Left colon (tissue), 2 donors: Measurements from ENCODE around the gene ZBTB4. TPM values are rescaled to one million over a fixed set of nuclear protein-coding genes. Genes with fewer than 3 reads are reported as not detected.

ENCODE experiments used
- ATAC-seq: fragments of 200-7000 bp; cut with Tn5 transposase; one replicate; pipeline ENCODE4 v1.9.1; 2020; ENCODE audit warnings: mild to moderate bottlenecking, moderate library complexity
- DNase-seq, 2 donors: peaks; one replicate each; pipeline ENCODE4 v3.0.0-alpha.2; 2020
- intact Hi-C, 2 donors: fragments of 100-400 bp; cut with DNase I in 1 of 2; cut with micrococcal nuclease in 1 of 2; formaldehyde crosslinking; loops; one replicate each; pipeline versions ENCODE4 v1.11.2 to v1.14.0; 2022; cut with DNase I, micrococcal nuclease
- long read RNA-seq: library from polyadenylated mRNA; unstranded; transcript quantifications from one replicate; pipeline ENCODE4 v2.0.0, GENCODE V29; 2021
- total RNA-seq, 2 donors: library from RNA; stranded (reverse); fragmentation: NEBNext Ultra II Directional; extraction: Animal tissue kit (Norgen Biotek cat#: 25700); gene quantifications; one replicate each; pipeline ENCODE4 v1.2.1, GENCODE V29; 2021
- donor health status: DM: no; HTN: no; CAD: no.
- donor health status: DM: yes; HTN: yes; CAD: no.

The ZBTB4 gene
- 10 to 100 TPM; 17.5 to 25.0 TPM for total RNA-seq
- long read RNA-seq, partial matches to known transcripts = 0 of 16 reads
- long read RNA-seq, other reads (novel, unspliced or antisense) = 16 of 16 reads

- DNase-seq = peak; percentile 49 to 73
Measured at GRCh38 chr17:7479213-7480088, at the start of gene ZBTB4. Gene ZBTB4, minus strand, starts transcription at chr17:7479631. Its CDS starts 12,830 bp downstream, at chr17:7466801.

GRCh38 chr17:7528842-7529241, 49.4 kb upstream of the ZBTB4 start:
- DNase-seq (no peak), ATAC-seq (no peak)
- intact Hi-C loops = no loop called here

More at GRCh38 chr17:7479213-7480088, at the start of gene ZBTB4:
- intact Hi-C loops = no loop called here
- ATAC-seq = peak; percentile 16

- no peak for DNase-seq
- peak; percentile 42 for ATAC-seq
- intact Hi-C loops = no loop called here
Measured at GRCh38 chr17:7523033-7523432, 43.6 kb upstream of the ZBTB4 start.

GRCh38 chr17:7515911-7516610, 36.6 kb upstream of the ZBTB4 start:
- ATAC-seq (peak; percentile 93), DNase-seq (peak; percentile 67 to 71)
- intact Hi-C loops = loop anchor here in 1 of 2 donors (2.0 kb wide), 1 partner anchor 45 kb away; the partner anchor contains the start of gene SENP3

- intact Hi-C loops = loop anchor here in 1 of 2 donors (2.0 kb wide), 1 partner anchor 47 kb away; the partner anchor contains the start of gene SENP3
- ATAC-seq (no peak), DNase-seq (no peak)
Measured at GRCh38 chr17:7513850-7514419, 34.5 kb upstream of the ZBTB4 start.

GRCh38 chr17:7512824-7513540, 33.6 kb upstream of the ZBTB4 start:
- intact Hi-C loops = no loop called here
- ATAC-seq (no peak), DNase-seq (no peak)

- intact Hi-C loops = no loop called here
- DNase-seq (no peak), ATAC-seq (no peak)
Measured at GRCh38 chr17:7512105-7512504, 32.7 kb upstream of the ZBTB4 start.

- no peak for ATAC-seq
- intact Hi-C loops = no loop called here
- DNase-seq = no peak
Measured at GRCh38 chr17:7511108-7511507, 31.7 kb upstream of the ZBTB4 start.

- intact Hi-C loops = no loop called here
Measured at GRCh38 chr17:7509937-7510336, 30.5 kb upstream of the ZBTB4 start.

GRCh38 chr17:7508846-7509245, 29.4 kb upstream of the ZBTB4 start:
- DNase-seq (no peak), ATAC-seq (no peak)
- intact Hi-C loops = no loop called here

More at GRCh38 chr17:7509937-7510336, 30.5 kb upstream of the ZBTB4 start:
- DNase-seq (no peak), ATAC-seq (no peak)

GRCh38 chr17:7508145-7508544, 28.7 kb upstream of the ZBTB4 start:
- DNase-seq (no peak), ATAC-seq (no peak)
- intact Hi-C loops = no loop called here

- intact Hi-C loops = no loop called here
- no peak for ATAC-seq
- DNase-seq = no peak
Measured at GRCh38 chr17:7503521-7503920, 24.1 kb upstream of the ZBTB4 start.

GRCh38 chr17:7502987-7503386, 23.6 kb upstream of the ZBTB4 start:
- ATAC-seq = peak; percentile 31
- DNase-seq = no peak
- intact Hi-C loops = no loop called here

- ATAC-seq = peak; percentile 23
- intact Hi-C loops = no loop called here
- DNase-seq = no peak
Measured at GRCh38 chr17:7502171-7502847, 22.9 kb upstream of the ZBTB4 start.

- ATAC-seq (no peak), DNase-seq (no peak)
- intact Hi-C loops = no loop called here
Measured at GRCh38 chr17:7501729-7502128, 22.3 kb upstream of the ZBTB4 start.

- ATAC-seq (no peak), DNase-seq (no peak)
- intact Hi-C loops = no loop called here
Measured at GRCh38 chr17:7499161-7499560, 19.7 kb upstream of the ZBTB4 start.

GRCh38 chr17:7497636-7498035, 18.2 kb upstream of the ZBTB4 start:
- ATAC-seq (no peak), DNase-seq (no peak)
- intact Hi-C loops = no loop called here

- ATAC-seq (no peak), DNase-seq (no peak)
- intact Hi-C loops = no loop called here
Measured at GRCh38 chr17:7497228-7497627, 17.8 kb upstream of the ZBTB4 start.
